Nephron progenitor cell (in vitro differentiated cells): ENCODE results near the gene CCDC194.
A peak's percentile ranks its signal among the peaks of the same experiment; 100 is the strongest.

Experiments
- DNase-seq: peaks from one replicate; pipeline ENCODE4 v3.0.0; 2021
- H3K27ac Mint-ChIP-seq: 2 replicates; pipeline ENCODE4 v1.8.0; 2021; ENCODE audit warnings: mild to moderate bottlenecking, moderate library complexity, mixed read lengths
- H3K27me3 Mint-ChIP-seq: 2 replicates; pipeline ENCODE4 v1.8.0; 2021; ENCODE audit warnings: mild to moderate bottlenecking, low read depth, mixed read lengths; ENCODE audit not compliant: poor library complexity
- H3K36me3 Mint-ChIP-seq: 2 replicates; pipeline ENCODE4 v1.8.0; 2021; ENCODE audit warnings: low read depth, mixed read lengths
- H3K4me1 Mint-ChIP-seq: 2 replicates; pipeline ENCODE4 v1.8.0; 2021; ENCODE audit warnings: mixed read lengths
- H3K4me3 Mint-ChIP-seq: 2 replicates; pipeline ENCODE4 v1.8.0; 2021; ENCODE audit warnings: mild to moderate bottlenecking, moderate library complexity, mixed read lengths
- H3K9me3 Mint-ChIP-seq: 2 replicates; pipeline ENCODE4 v1.8.0; 2021; ENCODE audit warnings: mild to moderate bottlenecking, moderate library complexity, mixed read lengths
- CTCF ChIP-seq: fragments of 200-600 bp; sonication (generic); IDR thresholded peaks from 2 replicates; pipeline ENCODE4 v1.5.0; 2021; ENCODE audit warnings: antibody characterized with exemption

CCDC194 gene

GRCh38 chr19:17414097-17414496 is 20.1 kb upstream of the CCDC194 start:
- H3K27ac Mint-ChIP-seq = peak overlapping the region; percentile 97

GRCh38 chr19:17411801-17412200 is 17.8 kb upstream of the CCDC194 start:
- peak overlapping the region; percentile 99 for H3K27ac Mint-ChIP-seq

More at GRCh38 chr19:17414097-17414496, 20.1 kb upstream of the CCDC194 start:
- H3K4me3 Mint-ChIP-seq = peak overlapping the region; percentile 42
- H3K36me3 Mint-ChIP-seq = peaks cover 14% of the 10 kb centered on the region
- TF ChIP-seq CTCF = no peak
- H3K4me1 Mint-ChIP-seq = peaks cover 74% of the 10 kb centered on the region
- no peak for DNase-seq
- H3K27me3 Mint-ChIP-seq = peaks cover 3% of the 10 kb centered on the region
- no peaks in the 10 kb centered on the region for H3K9me3 Mint-ChIP-seq

GRCh38 chr19:17409990-17410389 is 16.0 kb upstream of the CCDC194 start:
- H3K27ac Mint-ChIP-seq = no peak overlapping the region
- peaks cover 3% of the 10 kb centered on the region for H3K27me3 Mint-ChIP-seq
- H3K4me1 Mint-ChIP-seq = peaks cover 69% of the 10 kb centered on the region
- TF ChIP-seq CTCF = no peak
- no peak overlapping the region for H3K4me3 Mint-ChIP-seq
- DNase-seq = no peak
- no peaks in the 10 kb centered on the region for H3K9me3 Mint-ChIP-seq
- peaks cover 5% of the 10 kb centered on the region for H3K36me3 Mint-ChIP-seq

More at GRCh38 chr19:17411801-17412200, 17.8 kb upstream of the CCDC194 start:
- Mint-ChIP-seq H3K9me3 (no peaks in the 10 kb centered on the region), H3K4me3 (peak overlapping the region; percentile 40), H3K36me3 (peaks cover 10% of the 10 kb centered on the region), H3K4me1 (peaks cover 65% of the 10 kb centered on the region), H3K27me3 (peaks cover 3% of the 10 kb centered on the region)
- DNase-seq = no peak
- TF ChIP-seq CTCF = no peak

GRCh38 chr19:17406887-17407196 is 12.8 kb upstream of the CCDC194 start:
- Mint-ChIP-seq H3K36me3 (peaks cover 10% of the 10 kb centered on the region), H3K27me3 (peaks cover 3% of the 10 kb centered on the region), H3K4me1 (peaks cover 59% of the 10 kb centered on the region), H3K9me3 (no peaks in the 10 kb centered on the region), H3K4me3 (peak overlapping the region; percentile 89), H3K27ac (peak overlapping the region; percentile 97)
- TF ChIP-seq CTCF = no peak
- DNase-seq = no peak

- Mint-ChIP-seq H3K27me3 (no peaks in the 10 kb centered on the region), H3K4me1 (peaks cover 58% of the 10 kb centered on the region), H3K4me3 (peak overlapping the region; percentile 89), H3K9me3 (no peaks in the 10 kb centered on the region), H3K27ac (peak overlapping the region; percentile 97), H3K36me3 (peaks cover 11% of the 10 kb centered on the region)
- no peak for DNase-seq
- no peak for TF ChIP-seq CTCF
Measured at GRCh38 chr19:17406046-17406886, 12.3 kb upstream of the CCDC194 start.
